ENCODE data around the gene NPHP4. TPM values are rescaled to one million over a fixed set of nuclear protein-coding genes. Genes with fewer than 3 reads are reported as not detected.

Gene NPHP4
- total RNA-seq, 1 experiment from 2014 or later, result 16.8 TPM

DNA sequence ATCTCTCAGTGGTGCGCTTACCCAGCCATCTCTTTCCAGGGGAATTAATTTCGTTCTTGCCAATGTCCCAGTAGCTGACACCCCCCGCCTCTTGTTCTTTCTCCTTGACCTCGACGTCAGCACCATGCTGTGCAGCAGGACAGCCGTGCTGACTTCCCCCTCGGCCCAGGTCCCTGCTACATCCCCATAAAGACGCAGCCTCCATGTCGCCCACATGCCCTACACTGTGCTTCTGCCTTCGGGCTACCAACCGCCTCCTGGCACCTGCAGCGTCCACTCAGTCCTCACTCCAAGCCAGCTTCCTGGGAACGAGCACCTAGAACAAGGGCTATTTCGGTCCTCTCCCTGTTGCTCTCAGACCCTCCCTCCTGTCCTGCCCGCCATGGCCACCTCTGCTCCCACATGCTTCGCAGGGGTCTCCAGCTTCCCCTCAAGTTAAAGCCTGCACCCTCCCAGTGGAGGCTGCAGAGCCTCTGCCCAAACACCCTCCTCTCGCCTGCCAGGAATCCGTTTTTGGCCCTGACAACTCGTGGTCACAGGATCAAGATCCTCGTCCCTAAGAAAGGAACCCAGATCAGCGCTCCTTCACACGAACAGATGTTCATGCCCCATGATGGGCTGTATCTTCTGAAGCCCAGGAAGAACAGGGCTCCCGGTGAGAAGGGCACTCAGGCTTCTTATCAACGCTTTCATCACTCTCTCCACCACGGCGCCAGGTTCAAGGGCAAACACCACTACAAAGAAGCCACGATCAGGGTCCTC lies 109.7 kb downstream of the NPHP4 start:
- ChIA-PET CTCF (interaction anchor here (0.9 to 1.4 kb wide), 2 partner anchors 15 to 92 kb away, joined by 3 to 4 read pairs; no protein-coding TSS in a partner anchor), POLR2A (no interaction called here)
- Mint-ChIP-seq H3K36me3 (peaks cover 23% of the 10 kb centered on the region), H3K27ac (no peak overlapping the region), H3K27me3 (ENCODE audit: low read depth) (no peaks in the 10 kb centered on the region), H3K9me3 (peaks cover 12% of the 10 kb centered on the region), H3K4me3 (no peak overlapping the region), H3K4me1 (no peaks in the 10 kb centered on the region)
- DNase-seq (ENCODE audit: low spot score) (no peak), ATAC-seq (no peak)
- TF ChIP-seq GTF2I (CRISPR knock-in tag; conservative IDR thresholded peaks at IDR 0.05) (no peak), IRF2 (CRISPR knock-in tag; IDR thresholded peaks at IDR 0.05; ENCODE audit: borderline replicate concordance, low read depth) (no peak), TEAD1 (CRISPR knock-in tag; IDR thresholded peaks at IDR 0.05) (no peak), USF2 (CRISPR knock-in tag; IDR thresholded peaks at IDR 0.05) (no peak), ZNF317 (CRISPR knock-in tag; IDR thresholded peaks at IDR 0.05; ENCODE audit: borderline replicate concordance, low read depth) (no peak), OVOL2 (CRISPR knock-in tag; IDR thresholded peaks at IDR 0.05; ENCODE audit: borderline replicate concordance) (no peak), ZNF121 (CRISPR knock-in tag; IDR thresholded peaks at IDR 0.05) (no peak)

DNA sequence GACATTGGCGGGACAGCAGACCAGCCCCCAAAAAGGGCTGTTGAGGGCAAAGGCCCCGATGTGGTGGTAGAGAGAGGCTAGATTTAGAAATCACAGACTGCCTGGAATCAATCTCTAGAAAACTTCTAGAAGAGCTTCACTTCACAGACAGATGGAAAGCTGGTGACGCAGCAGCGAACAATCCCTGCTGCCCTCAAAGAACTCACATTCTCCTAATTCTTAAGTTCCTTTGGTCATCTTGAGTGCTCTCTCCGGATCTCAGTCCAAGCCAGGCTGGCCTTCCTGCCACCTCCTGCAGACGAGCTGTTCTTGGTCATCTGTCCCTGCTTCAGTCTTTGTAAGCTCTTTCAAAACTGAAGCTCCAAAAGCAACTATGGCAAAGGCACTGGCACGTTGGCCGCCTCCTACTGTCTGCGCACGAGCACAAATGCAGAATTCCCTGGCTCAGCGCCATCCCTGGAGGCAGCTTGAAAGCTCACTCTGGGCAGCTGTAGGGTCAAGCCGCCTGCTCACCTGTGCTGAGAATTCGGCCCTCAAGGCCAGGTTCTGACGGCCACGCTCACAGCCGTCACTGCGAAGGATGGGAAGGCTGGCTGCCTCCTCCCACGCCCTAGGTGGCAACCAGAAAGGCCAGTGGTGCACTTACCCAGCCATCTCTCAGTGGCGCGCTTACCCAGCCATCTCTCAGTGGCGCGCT lies 110.6 kb downstream of the NPHP4 start:
- Mint-ChIP-seq H3K27me3 (ENCODE audit: low read depth) (no peaks in the 10 kb centered on the region), H3K4me3 (no peak overlapping the region), H3K27ac (no peak overlapping the region), H3K4me1 (no peaks in the 10 kb centered on the region), H3K36me3 (peaks cover 23% of the 10 kb centered on the region), H3K9me3 (peaks cover 12% of the 10 kb centered on the region)
- TF ChIP-seq CREM (CRISPR knock-in tag; IDR thresholded peaks at IDR 0.05) (no peak), STAT6 (CRISPR knock-in tag; conservative IDR thresholded peaks at IDR 0.05; ENCODE audit: low read depth) (no peak), PRRX2 (CRISPR knock-in tag; IDR thresholded peaks at IDR 0.05) (no peak), FOXJ3 (CRISPR knock-in tag; IDR thresholded peaks at IDR 0.05; ENCODE audit: borderline replicate concordance) (no peak), ZNF219 (CRISPR knock-in tag; IDR thresholded peaks at IDR 0.05; ENCODE audit: borderline replicate concordance) (no peak), ZSCAN18 (CRISPR knock-in tag; IDR thresholded peaks at IDR 0.05) (no peak), ERG (CRISPR knock-in tag; IDR thresholded peaks at IDR 0.05) (no peak), ZNF317 (CRISPR knock-in tag; IDR thresholded peaks at IDR 0.05; ENCODE audit: borderline replicate concordance, low read depth) (no peak), HMGA2 (CRISPR knock-in tag; IDR thresholded peaks at IDR 0.05) (no peak), IRF2 (CRISPR knock-in tag; IDR thresholded peaks at IDR 0.05; ENCODE audit: borderline replicate concordance, low read depth) (no peak), ATF3 (CRISPR knock-in tag; conservative IDR thresholded peaks at IDR 0.05) (no peak), OVOL2 (CRISPR knock-in tag; IDR thresholded peaks at IDR 0.05; ENCODE audit: borderline replicate concordance) (no peak), NR3C1 (CRISPR knock-in tag; conservative IDR thresholded peaks at IDR 0.05; ENCODE audit: low read depth) (no peak), TEAD1 (CRISPR knock-in tag; IDR thresholded peaks at IDR 0.05) (no peak)
- TF ChIP-seq, protein P1, sequence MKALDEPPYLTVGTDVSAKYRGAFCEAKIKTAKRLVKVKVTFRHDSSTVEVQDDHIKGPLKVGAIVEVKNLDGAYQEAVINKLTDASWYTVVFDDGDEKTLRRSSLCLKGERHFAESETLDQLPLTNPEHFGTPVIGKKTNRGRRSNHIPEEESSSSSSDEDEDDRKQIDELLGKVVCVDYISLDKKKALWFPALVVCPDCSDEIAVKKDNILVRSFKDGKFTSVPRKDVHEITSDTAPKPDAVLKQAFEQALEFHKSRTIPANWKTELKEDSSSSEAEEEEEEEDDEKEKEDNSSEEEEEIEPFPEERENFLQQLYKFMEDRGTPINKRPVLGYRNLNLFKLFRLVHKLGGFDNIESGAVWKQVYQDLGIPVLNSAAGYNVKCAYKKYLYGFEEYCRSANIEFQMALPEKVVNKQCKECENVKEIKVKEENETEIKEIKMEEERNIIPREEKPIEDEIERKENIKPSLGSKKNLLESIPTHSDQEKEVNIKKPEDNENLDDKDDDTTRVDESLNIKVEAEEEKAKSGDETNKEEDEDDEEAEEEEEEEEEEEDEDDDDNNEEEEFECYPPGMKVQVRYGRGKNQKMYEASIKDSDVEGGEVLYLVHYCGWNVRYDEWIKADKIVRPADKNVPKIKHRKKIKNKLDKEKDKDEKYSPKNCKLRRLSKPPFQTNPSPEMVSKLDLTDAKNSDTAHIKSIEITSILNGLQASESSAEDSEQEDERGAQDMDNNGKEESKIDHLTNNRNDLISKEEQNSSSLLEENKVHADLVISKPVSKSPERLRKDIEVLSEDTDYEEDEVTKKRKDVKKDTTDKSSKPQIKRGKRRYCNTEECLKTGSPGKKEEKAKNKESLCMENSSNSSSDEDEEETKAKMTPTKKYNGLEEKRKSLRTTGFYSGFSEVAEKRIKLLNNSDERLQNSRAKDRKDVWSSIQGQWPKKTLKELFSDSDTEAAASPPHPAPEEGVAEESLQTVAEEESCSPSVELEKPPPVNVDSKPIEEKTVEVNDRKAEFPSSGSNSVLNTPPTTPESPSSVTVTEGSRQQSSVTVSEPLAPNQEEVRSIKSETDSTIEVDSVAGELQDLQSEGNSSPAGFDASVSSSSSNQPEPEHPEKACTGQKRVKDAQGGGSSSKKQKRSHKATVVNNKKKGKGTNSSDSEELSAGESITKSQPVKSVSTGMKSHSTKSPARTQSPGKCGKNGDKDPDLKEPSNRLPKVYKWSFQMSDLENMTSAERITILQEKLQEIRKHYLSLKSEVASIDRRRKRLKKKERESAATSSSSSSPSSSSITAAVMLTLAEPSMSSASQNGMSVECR (CRISPR knock-in tag; IDR thresholded peaks at IDR 0.05; ENCODE audit: borderline replicate concordance), result no peak
- TF ChIP-seq, protein P2, sequence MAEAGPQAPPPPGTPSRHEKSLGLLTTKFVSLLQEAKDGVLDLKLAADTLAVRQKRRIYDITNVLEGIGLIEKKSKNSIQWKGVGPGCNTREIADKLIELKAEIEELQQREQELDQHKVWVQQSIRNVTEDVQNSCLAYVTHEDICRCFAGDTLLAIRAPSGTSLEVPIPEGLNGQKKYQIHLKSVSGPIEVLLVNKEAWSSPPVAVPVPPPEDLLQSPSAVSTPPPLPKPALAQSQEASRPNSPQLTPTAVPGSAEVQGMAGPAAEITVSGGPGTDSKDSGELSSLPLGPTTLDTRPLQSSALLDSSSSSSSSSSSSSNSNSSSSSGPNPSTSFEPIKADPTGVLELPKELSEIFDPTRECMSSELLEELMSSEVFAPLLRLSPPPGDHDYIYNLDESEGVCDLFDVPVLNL (CRISPR knock-in tag; IDR thresholded peaks at IDR 0.05; ENCODE audit: borderline replicate concordance, low read depth), result no peak
- CTCF ChIA-PET, result interaction anchor here (0.9 to 1.4 kb wide), 2 partner anchors 15 to 93 kb away, joined by 3 to 4 read pairs; no protein-coding TSS in a partner anchor
- DNase-seq (ENCODE audit: low spot score) (no peak), ATAC-seq (no peak)
- POLR2A ChIA-PET, result no interaction called here
